ENCODE results near the gene HNRNPA1L2. TPM values are rescaled to one million over a fixed set of nuclear protein-coding genes. Genes with fewer than 3 reads are reported as not detected.
A peak's percentile ranks its signal among the peaks of the same experiment; 100 is the strongest.
"Not testable (repeated sequence)": the region's sequence is repeated elsewhere in the genome, so short reads cannot be mapped to it uniquely, and the experiment has no call there.

HNRNPA1L2 gene
- total RNA-seq, 1 experiment from 2014 or later, result 10.6 TPM

- no peak overlapping the region for H2BK120ac ChIP-seq (ENCODE audit: low read depth, low read length, poor library complexity, severe bottlenecking)
- H4K91ac ChIP-seq (ENCODE audit: insufficient read length, low read depth, low read length), result no peak overlapping the region
- H3K4ac ChIP-seq (ENCODE audit: low read depth, low read length), result no peak overlapping the region
- H4K20me1 ChIP-seq (ENCODE audit: control insufficient read depth, insufficient read depth, insufficient read length), result no peaks in the 10 kb centered on the region
- no peaks in the 10 kb centered on the region for H3K9me3 ChIP-seq (ENCODE audit: control insufficient read depth, low read depth, low read length)
- H3K27ac ChIP-seq (ENCODE audit: insufficient read length, low read depth, low read length), result no peak overlapping the region
- peak; percentile 87 for DNase-seq
- no peak overlapping the region for H4K8ac ChIP-seq (replicated peaks; ENCODE audit: insufficient read length, low read depth, low read length)
- Mint-ChIP-seq H3K4me1 (peaks cover 9 to 10% of the 10 kb centered on the region in 2 experiments; a peak in 3 of 4 replicates), H3K27ac (peak overlapping the region in 2 of 3 experiments; percentile 44 to 78; a peak in 1 of 7 replicates), H3K27me3 (ENCODE audit: low read depth) (peaks cover 3% of the 10 kb centered on the region; the same call in 1 of the 2 replicates), H3K9me3 (no peaks in the 10 kb centered on the region), H3K36me3 (ENCODE audit: insufficient read depth in 1 of 3, low read depth in 3 of 3) (no peaks in the 10 kb centered on the region), H3K4me3 (peak overlapping the region; percentile 99 to 100)
- H3K79me1 ChIP-seq (ENCODE audit: insufficient read depth, low read depth, low read length, poor library complexity, severe bottlenecking), result no peaks in the 10 kb centered on the region
- TF ChIP-seq, protein P1, sequence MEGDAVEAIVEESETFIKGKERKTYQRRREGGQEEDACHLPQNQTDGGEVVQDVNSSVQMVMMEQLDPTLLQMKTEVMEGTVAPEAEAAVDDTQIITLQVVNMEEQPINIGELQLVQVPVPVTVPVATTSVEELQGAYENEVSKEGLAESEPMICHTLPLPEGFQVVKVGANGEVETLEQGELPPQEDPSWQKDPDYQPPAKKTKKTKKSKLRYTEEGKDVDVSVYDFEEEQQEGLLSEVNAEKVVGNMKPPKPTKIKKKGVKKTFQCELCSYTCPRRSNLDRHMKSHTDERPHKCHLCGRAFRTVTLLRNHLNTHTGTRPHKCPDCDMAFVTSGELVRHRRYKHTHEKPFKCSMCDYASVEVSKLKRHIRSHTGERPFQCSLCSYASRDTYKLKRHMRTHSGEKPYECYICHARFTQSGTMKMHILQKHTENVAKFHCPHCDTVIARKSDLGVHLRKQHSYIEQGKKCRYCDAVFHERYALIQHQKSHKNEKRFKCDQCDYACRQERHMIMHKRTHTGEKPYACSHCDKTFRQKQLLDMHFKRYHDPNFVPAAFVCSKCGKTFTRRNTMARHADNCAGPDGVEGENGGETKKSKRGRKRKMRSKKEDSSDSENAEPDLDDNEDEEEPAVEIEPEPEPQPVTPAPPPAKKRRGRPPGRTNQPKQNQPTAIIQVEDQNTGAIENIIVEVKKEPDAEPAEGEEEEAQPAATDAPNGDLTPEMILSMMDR (conservative IDR thresholded peaks at IDR 0.05), result no peak
- H4K5ac ChIP-seq (ENCODE audit: insufficient read length, low read depth, low read length), result no peak overlapping the region
- peak overlapping the region; percentile 80 for H3K4me2 ChIP-seq (ENCODE audit: insufficient read depth, insufficient read length, low read length)
- no peak overlapping the region for H2BK12ac ChIP-seq (ENCODE audit: insufficient read length, low read depth, low read length)
- H3K18ac ChIP-seq (ENCODE audit: insufficient read length, low read depth, low read length), result no peak overlapping the region
- H3K79me2 ChIP-seq (ENCODE audit: insufficient read depth, low read length), result no peaks in the 10 kb centered on the region
- no peak overlapping the region for H2BK5ac ChIP-seq (ENCODE audit: insufficient read length, low read length)
- H3K14ac ChIP-seq (ENCODE audit: insufficient read depth, low read length), result no peak overlapping the region
- no peak overlapping the region for H2BK20ac ChIP-seq (ENCODE audit: low read depth, low read length, poor library complexity, severe bottlenecking)
- no peak overlapping the region for H2AFZ ChIP-seq (ENCODE audit: low read length)
- no peak overlapping the region for H3K23ac ChIP-seq (ENCODE audit: insufficient read length, low read depth, low read length)
- H3K9ac ChIP-seq (ENCODE audit: extremely low read depth, insufficient read length, low read length), result peak overlapping the region; percentile 63
- no peak overlapping the region for H2BK15ac ChIP-seq (ENCODE audit: low read depth, low read length)
- H3K23me2 ChIP-seq (ENCODE audit: insufficient read length, low read depth, low read length, poor library complexity, severe bottlenecking), result peaks cover 6% of the 10 kb centered on the region
- no CpG with 5 or more reads among the region's 51 CpGs for WGBS (ENCODE audit: extremely low coverage, insufficient read length, low lambda C conversion rate)
- H3K4me1 ChIP-seq (ENCODE audit: insufficient read depth, low read length), result no peaks in the 10 kb centered on the region
- H3K56ac ChIP-seq (ENCODE audit: insufficient read length, low read depth, low read length), result no peak overlapping the region
- no peak overlapping the region for H2AK5ac ChIP-seq (ENCODE audit: insufficient read length, low read length)
- H3T11ph ChIP-seq (ENCODE audit: low read length), result no peak overlapping the region
- no peaks in the 10 kb centered on the region for H3K27me3 ChIP-seq (ENCODE audit: insufficient read depth, low read length)
Observed at GRCh38 chr13:52617070-52618060, 24.9 kb upstream of the HNRNPA1L2 start.

- not testable (repeated sequence) for H4K8ac ChIP-seq (replicated peaks; ENCODE audit: insufficient read length, low read depth, low read length); H3K9ac ChIP-seq (ENCODE audit: extremely low read depth, insufficient read length, low read length); H2AK5ac ChIP-seq (ENCODE audit: insufficient read length, low read length); H3K4me1 ChIP-seq (ENCODE audit: insufficient read depth, low read length); H3K79me1 ChIP-seq (ENCODE audit: insufficient read depth, low read depth, low read length, poor library complexity, severe bottlenecking); H2BK5ac ChIP-seq (ENCODE audit: insufficient read length, low read length); H3K9me3 ChIP-seq (ENCODE audit: control insufficient read depth, low read depth, low read length); DNase-seq; H4K20me1 ChIP-seq (ENCODE audit: control insufficient read depth, insufficient read depth, insufficient read length); H4K91ac ChIP-seq (ENCODE audit: insufficient read length, low read depth, low read length); H2BK120ac ChIP-seq (ENCODE audit: low read depth, low read length, poor library complexity, severe bottlenecking); H3K9me3 Mint-ChIP-seq; H3T11ph ChIP-seq (ENCODE audit: low read length); H2AFZ ChIP-seq (ENCODE audit: low read length); H3K4me3 Mint-ChIP-seq; H3K27me3 ChIP-seq (ENCODE audit: insufficient read depth, low read length); H3K27ac Mint-ChIP-seq; H3K4me1 Mint-ChIP-seq; H3K14ac ChIP-seq (ENCODE audit: insufficient read depth, low read length); H3K56ac ChIP-seq (ENCODE audit: insufficient read length, low read depth, low read length); H2BK20ac ChIP-seq (ENCODE audit: low read depth, low read length, poor library complexity, severe bottlenecking); H2BK12ac ChIP-seq (ENCODE audit: insufficient read length, low read depth, low read length); H3K4me2 ChIP-seq (ENCODE audit: insufficient read depth, insufficient read length, low read length); H3K79me2 ChIP-seq (ENCODE audit: insufficient read depth, low read length); H3K23me2 ChIP-seq (ENCODE audit: insufficient read length, low read depth, low read length, poor library complexity, severe bottlenecking); H3K27ac ChIP-seq (ENCODE audit: insufficient read length, low read depth, low read length); H4K5ac ChIP-seq (ENCODE audit: insufficient read length, low read depth, low read length); H3K4ac ChIP-seq (ENCODE audit: low read depth, low read length); H3K18ac ChIP-seq (ENCODE audit: insufficient read length, low read depth, low read length); H3K27me3 Mint-ChIP-seq (ENCODE audit: low read depth); H2BK15ac ChIP-seq (ENCODE audit: low read depth, low read length); H3K23ac ChIP-seq (ENCODE audit: insufficient read length, low read depth, low read length)
- no CpG with 5 or more reads among the region's 7 CpGs for WGBS (ENCODE audit: extremely low coverage, insufficient read length, low lambda C conversion rate)
- peaks cover 6 to 40% (median 24%) of the 10 kb centered on the region in 3 experiments; a peak in 5 of 7 replicates for H3K36me3 Mint-ChIP-seq (ENCODE audit: insufficient read depth in 1 of 3, low read depth in 3 of 3)
Observed at GRCh38 chr13:52631083-52631690, 11.0 kb upstream of the HNRNPA1L2 start.
